ENCODE results near the gene SPTBN1. TPM values are rescaled to one million over a fixed set of nuclear protein-coding genes. Genes with fewer than 3 reads are reported as not detected.

Gene SPTBN1
- 46.5 and 88.8 TPM in 2 replicates for total RNA-seq (2014; rRNA removed; shearing (Covaris generic))

DNA sequence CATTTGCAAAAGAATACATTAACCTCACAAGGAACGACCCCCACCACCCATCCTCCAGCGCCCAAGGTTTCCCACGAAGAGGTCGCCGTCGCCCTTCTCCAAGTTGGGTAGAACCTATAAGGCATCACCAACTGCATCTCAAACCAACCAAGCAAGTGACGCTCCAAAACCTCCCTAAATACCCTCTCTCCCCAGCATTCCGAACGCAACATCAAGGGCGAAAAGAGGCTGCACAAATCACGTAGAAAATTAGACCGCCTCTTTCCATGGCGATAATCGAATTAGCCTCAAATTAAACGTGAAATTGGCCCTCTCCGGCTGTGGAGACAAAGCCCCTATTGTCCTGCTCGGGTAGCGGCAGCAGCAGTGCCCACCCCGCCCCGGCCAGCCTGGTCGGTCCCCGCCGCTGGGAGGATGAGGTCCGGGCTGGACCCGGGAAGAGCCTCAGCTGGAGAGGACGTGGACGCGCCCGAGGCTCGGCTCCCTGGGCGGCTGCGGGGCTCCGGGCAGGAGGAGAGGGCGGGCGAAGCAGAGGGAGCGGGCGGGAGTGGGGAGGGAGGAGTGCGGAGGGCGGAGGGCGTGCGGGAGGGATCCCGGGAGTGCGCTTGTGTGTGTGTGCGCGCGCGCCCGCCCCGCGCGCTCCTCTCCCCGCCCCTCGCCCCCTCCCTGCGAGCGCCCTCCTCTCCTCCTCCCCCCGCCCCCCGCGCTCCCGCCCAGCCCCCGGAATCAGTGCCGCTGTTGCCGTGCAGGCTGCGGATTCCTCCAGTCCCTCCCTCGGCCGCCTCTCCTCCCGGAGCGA lies at the start of gene SPTBN1:
Gene SPTBN1, plus strand, starts transcription at position 765 of the 799 bp plus-strand sequence. CDS start 70,092 bp downstream, outside the sequence.
- peak; percentile 82 for DNase-seq (ENCODE audit: low read depth)

DNA sequence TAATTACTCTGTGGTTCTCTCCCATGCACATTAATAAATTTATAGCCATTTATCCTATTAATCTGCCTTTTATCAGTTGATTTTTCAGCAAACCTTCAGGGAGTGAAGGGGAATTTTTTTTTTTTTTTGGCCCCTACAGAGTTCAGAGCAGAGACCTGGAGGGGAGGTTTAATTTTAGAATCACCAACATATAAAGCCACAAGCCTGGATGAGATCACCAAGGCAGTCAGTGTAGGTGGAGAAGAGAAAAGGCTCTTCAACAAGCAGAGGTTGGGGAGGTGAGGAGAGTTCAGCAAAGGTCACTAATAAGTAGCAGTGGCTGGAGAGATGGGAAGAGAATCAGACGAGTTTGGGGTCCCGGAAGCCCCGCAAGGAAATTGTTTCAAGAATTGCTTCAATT lies 48.4 kb upstream of the SPTBN1 start:
- no peak for DNase-seq (ENCODE audit: low read depth)

DNA sequence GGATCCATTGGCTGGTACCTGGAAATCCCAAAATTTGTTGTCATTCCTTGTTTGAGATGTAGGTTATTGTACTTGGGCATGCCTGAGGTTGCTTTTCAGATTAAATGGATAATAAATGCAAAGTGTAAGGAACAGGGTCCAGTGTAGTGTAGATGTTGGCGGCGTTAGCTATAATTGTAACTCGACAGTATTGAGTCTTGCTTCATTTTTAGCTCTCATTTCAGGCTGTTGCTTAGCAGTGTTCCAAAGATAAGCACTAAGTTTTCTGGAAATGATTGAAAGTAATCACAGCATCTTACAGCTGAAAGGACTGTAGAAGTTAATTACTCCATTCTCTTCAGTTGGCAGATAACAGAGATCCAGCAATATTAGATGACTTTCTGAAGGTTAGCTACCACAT lies 47.8 kb upstream of the SPTBN1 start:
- no peak for DNase-seq (ENCODE audit: low read depth)

DNA sequence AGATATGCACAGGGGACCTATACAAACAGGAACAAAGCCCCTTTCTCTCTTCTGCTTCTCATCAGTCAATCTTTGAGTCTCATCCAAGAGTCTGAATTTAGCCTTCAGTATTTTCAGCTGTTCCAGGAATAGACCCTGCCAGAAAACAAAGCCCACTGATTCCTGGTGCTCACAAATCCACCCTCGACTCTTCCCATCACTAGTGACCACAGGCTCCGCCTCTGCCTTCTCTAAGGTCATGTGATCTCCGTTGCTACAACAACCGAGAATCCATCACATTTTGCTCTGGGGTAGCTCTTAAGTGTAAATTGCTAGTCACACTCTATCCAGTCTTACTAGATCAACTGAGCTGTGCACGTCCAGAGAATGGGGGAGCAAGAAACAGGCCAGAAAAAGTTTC lies 46.4 kb upstream of the SPTBN1 start:
- peak; percentile 10 for DNase-seq (ENCODE audit: low read depth)

DNA sequence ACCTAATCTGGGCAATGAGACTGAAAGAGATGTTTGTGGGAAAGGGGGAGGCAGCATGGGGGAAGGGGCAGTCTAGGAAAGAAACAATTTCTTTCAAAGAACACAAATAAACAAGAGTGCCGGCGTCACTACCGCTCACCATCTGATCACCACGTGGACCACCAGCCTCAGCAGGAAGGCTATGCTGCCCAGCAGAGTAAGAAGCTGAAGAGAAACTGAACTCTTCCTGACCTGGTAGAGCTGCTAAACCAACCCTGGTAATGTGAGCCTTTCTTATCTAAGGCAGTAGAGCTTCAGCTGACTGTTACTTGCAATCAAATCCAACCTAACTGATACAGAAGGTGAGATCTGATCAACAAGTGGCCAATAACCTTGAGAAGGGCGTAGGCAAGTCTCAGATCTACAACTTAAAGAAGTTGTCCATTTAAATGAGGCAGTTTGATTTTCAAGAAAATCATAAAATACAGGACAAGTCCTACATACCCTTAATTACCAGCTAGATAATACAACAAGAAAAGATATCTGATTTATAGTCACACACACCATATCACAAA lies 44.2 kb upstream of the SPTBN1 start:
- no peak for DNase-seq (ENCODE audit: low read depth)

DNA sequence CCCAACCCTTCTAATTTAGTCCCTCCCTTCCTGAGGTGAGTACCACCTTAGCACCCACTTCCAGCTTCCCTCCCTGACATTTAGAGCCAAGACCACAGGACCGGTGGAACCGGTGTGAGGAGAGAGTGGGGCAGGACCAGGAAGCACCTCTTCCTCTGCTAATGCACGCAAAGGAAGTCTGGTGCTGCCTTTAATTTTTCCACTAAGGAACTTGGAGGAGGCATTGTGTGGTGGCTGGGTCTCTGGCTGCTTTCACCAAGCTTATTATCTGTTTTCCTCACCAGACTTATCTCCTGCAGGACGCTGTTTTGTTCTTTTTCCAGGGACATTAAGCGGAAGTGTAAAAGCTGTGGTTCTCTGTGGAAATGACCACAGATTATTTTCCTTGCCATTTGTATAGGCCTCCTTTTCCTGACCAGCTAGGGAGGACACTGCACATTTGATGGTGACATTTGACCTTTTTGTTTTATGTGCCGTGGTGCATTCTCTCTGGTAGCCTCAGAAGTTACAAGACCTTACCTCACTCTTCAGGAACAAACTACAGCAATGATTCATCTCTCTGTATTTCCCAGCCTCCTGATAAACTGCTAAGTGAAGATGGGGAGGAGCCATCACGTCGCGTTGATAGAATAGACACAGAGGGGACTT lies 39.8 kb upstream of the SPTBN1 start:
- DNase-seq (ENCODE audit: low read depth) = peak; percentile 14

DNA sequence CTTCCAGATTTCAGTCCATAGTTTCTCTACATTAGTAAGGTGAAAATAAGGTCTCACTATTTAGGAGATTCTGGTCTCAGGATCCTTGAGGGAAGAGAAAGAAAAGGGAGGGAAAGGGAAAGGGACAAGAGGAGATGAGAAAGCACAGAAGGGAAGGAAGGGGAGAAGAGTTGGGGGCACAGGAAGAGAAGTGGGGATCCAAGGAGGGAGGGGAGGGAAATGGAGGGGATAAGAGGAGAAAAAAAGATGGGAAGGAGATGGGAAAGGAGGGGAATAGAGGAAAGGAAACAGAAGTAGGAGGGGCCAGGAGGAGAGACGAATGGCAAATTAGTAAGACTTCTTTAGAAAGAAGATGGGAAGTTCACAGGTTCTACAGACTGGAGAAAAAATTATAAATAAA lies 39.2 kb upstream of the SPTBN1 start:
- no peak for DNase-seq (ENCODE audit: low read depth)

DNA sequence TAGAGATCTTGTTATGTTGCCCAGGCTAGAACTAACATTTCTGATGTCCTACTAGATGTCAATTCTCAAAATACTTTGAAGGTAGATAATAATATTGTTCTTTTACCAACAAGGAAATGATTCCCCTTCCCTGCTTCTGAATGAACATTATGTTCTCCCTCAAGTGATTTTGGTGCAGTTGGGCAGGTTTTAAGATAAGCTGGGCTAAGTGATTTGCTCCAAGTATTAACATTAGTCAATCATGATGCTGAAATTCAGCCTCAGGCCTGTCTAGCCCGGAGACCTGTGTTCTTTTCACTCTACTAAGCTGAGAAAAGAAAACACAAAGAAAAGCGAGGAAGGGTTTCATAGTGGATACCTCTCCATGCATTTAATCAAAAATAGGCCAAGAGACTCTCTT lies 38.5 kb upstream of the SPTBN1 start:
- no peak for DNase-seq (ENCODE audit: low read depth)

DNA sequence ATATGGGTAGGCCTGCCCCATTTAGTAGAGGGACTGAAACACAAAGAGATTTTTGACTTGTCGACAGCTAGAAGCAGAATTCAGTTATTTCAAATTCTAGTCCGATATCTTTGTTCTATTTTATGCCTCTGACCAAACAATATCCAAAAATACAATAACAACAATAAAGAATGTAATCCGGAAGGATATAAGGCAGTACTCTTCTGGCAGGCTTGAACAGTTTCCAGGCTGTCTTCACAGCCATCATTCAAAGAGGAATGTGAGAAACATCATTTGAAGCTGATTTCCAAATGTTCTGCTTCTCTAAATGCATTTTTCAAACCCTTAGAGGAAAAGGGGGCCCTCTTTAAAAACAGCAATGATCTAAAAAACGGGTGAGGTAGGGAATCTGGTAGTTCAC lies 36.7 kb upstream of the SPTBN1 start:
- DNase-seq (ENCODE audit: low read depth) = no peak

DNA sequence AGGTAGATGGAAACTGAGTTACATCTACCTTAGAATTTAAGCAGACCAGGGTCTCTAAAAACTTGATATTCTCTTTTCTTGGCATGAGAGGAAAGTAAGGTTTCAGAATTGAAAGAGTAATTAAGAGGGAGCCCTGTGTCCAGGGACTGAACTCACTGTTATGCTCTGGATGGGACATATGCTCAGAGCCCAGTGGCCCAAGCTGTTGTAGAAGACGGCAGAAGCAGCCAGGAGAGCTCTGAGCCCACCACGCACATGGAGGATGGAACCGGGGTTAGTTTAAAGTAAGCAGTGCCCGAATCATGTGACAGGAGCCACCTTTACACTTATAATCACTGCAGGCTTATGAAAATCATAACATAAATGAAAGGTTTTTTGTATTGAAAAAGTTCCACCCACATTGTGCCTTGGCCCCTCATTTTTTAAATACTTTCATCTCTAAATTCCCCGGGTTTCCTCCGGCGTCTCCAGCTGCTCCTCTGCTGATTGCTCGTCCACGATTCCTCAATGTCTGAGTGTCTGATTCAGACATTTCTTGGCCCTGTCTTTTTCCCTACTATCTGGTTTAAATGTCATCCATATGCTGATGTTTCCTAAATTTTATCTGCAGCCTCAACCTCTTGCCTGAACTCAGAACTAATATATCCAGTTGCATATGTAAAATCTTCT lies 36.1 kb upstream of the SPTBN1 start:
- no peak for DNase-seq (ENCODE audit: low read depth)

DNA sequence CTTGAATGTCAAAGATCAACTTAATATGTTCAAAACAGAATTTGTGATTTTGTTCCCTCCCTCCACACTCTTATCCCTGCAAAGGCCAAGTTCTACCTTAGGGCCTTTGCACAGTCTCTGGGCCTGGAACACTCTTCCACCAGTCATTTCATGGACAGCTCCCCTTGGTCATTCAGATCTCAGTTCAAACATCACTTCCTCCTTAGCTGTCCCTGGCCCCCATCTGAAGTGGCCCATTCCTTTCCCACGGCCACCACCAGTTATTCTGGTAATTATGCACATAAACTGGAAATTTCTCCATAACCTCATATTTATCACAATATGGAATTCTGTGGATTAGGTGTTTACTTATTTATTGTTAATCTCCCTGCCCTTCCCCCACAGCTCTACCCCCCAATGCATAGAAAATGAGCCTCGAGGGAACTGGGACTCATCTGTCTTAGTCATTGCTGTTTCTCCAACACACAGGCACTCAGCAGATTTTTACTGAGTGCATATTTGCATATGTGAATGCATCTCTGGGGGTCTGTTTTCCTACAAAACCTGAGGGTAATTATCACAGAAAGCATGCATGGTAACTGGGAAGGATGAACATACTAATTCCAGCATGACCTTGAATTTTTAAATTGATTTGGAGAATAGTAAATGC lies 35.5 kb upstream of the SPTBN1 start:
- DNase-seq (ENCODE audit: low read depth) = no peak

DNA sequence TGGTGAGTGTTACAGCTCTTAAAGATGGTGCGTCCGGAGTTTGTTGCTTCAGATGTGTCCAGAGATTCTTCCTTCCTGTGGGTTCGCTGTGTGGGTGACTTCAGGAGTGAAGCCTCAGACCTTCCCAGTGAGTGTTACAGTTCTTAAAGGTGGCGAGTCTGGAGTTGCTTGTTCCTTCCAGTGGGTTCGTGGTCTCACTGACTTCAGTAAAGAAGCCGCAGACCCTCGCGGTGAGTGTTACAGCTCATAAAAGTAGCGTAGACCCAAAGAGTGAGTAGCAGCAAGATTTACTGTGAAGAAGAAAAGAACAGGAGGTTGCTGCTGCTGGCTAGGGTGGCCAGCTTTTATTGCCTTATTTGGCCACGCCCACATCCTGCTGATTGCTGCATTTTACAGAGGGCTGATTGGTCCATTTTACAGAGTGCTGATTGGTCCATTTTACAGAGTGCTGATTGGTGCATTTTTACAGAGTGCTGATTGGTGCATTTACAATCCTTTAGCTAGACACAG lies 34.0 kb upstream of the SPTBN1 start:
- no peak for DNase-seq (ENCODE audit: low read depth)

DNA sequence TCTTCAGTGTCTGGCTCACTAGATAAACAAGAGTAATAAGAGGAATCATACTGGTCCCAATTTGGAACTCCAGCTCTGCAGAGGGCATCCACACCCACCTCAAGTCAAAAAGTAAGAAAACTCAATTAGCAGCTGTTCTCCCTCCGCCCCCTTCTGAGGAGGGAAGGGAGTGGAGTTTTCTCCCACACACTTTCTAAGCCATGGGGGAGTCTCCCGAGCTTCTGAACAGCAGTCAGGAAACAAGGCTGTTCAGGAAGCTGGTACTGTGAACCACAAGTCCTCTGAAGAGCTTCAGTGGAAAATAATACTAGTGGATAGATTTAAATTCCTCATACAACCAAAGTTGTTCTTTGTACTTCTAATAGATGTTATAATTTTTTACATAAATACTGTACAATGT lies 32.9 kb upstream of the SPTBN1 start:
- DNase-seq (ENCODE audit: low read depth) = no peak

DNA sequence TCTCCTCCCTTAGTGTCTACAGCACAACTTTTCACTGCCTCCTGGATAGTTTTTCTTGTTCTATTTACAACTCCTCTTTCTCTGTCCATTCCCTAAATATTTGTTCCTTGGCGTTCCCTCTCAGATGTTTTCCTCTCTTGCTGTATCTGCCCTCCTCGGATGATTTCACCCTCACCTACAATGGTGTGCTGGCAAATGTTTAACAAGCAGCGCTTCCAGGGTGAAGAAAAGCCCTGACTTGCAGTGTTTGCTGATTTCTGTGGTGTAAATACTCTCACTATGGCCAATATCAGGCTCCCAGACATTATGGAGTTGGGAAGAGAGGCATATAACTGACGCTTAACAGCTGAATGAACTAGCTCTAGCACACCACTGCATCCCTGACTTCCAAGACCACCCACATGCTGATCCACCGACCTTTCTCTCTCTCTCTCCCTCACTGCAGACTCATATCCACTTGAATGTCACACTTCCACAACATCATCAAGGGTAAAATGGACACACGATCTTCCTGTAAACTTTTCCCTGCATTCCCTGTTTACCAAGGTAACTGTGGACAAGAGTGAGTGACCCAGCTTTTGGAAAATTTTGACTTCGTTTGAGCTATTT lies 31.5 kb upstream of the SPTBN1 start:
- DNase-seq (ENCODE audit: low read depth) = no peak

DNA sequence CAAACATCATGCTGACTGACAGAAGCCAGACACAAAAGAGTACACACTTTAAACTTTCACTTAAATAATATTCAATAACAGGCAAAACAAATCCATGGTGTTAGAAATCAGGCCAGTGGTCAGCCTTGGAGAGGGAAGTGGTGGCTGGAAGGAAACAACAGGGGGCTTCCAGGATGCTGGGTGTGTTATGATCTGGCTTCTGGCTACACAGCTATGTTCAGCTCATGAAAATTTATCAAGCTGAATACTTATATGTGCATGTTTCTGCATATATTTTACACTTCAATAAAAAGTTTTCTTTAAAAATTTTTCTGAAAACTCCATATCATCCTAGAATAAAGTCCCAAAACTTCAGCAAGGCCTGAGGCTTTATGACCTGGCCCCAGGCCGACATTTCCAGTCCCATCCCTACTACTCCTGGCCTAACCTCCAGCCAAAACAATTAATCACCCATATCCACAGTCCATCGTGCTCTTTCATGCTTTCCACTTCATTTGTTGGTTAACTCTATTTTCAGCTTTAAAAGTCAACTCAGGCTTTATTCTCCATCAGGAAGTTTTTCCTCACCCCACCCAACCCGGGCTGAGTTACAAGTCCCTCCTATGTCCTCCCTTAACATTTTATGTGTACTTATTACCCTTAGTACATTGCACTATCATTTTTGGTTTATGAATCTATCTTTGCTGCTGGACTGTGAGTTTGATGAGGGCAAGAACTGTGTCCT lies 27.9 kb upstream of the SPTBN1 start:
- DNase-seq (ENCODE audit: low read depth) = peak; percentile 13

DNA sequence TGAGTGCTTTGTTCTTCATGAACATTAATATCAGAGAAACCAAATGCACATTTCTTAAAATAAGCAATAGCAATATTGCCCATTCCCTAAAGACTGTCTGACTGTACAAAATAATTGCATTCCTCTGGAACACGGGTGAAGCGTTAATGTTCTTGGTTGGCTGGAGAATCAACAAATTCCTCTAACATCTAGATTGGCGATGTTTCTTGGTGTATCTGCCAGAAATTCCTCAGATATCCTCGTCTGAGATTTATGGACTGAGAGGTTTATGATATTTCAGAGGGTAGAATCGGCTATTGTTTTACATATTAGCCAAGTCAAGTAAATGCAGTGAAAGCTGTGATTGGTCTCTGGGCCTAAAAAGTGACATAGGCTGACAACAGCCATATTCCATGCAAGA lies 27.1 kb upstream of the SPTBN1 start:
- no peak for DNase-seq (ENCODE audit: low read depth)

DNA sequence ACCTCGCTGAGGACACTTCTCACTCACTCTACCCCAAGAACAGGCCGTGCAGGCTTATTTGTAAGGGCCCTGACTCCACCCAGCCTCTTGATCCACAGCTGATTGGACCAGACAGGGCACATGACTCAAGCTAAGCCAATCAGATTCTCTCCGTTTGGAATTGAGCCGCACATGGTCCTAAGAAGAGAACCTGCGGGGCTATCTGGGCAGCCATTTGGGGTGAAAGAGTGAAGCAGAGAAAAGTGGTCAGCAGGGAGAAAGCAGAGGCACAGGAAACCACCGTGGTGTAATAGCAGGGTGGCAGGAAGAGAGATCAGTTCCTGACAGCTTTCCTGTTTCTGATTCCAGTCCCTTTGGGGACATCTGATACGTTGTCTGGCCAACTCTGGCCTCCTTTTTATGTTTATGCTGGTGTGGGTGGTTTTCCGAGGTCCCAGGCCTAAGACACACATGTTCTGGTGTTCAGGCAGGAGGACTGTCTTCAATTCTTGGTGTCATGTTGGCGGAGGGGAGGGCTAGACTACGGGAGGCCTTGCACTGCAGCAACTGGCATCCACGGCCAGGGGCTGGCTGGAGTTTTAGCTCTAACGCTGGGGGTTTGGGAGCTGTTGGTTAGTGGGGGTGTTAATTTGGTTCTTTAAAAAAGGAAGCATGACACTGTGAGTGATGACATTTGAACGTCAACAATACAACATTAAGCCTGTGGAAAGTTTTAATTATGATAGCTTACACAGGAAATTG lies 26.1 kb upstream of the SPTBN1 start:
- no peak for DNase-seq (ENCODE audit: low read depth)

DNA sequence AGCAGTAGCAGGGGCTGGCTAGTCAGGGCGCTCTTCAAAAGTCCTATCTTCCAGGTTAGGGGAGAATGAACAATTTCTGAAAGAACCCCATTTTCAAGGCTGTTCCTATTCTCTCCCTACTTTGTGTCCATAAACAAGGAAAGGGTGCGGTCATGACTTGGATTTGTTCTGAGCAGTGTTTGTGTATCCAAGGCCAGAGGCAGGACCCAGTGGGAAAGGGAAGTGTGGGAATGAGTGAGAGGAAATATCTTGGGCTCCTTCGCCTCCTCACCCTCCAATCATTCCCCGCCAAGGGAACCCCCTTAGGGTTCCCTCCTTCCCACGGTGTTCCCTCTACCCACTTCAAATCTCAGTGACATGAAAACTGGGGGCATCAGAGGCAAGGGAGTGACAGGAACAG lies 25.5 kb upstream of the SPTBN1 start:
- no peak for DNase-seq (ENCODE audit: low read depth)

DNA sequence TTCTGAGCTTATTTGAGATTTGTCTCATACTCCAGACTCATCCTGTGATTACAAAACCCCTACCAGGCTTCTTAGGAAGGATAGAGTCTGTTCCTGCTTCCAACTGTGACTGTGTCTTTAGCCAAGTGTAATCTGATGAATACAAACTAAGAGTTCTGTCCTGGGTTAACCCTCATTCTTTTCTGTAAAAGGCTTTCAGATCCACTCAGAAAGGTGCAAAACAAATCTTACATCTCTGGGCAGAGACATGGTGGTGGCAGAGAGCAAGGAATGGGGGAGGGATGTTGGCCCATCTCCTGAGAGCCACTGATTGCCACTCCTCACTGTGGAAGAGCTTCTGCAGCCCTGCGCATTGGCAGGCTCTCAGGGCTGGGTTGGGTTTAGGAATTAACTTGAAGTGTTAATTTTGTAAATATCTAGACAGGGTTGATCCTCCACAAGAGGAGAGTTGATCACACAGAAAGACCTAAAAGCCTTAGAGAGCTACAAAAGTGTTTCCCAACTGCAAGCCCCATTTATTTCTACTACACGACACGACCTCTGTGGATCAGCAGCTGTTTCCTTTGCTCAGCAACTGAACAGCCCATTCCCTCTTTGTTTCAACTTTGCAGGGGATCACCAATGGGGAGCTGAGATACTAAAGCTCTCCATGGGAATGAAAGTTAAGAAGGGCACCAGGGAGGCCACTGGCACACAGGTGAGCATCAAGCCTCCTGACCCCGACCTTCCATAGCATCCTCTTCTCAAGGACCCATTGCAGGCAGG lies 23.7 kb upstream of the SPTBN1 start:
- DNase-seq (ENCODE audit: low read depth) = no peak

All from M059J (cell line).